HCT116 (cell line): ENCODE measurements around the gene UBTF. TPM values are rescaled to one million over a fixed set of nuclear protein-coding genes. Genes with fewer than 3 reads are reported as not detected.

Experiments
- ATAC-seq: fragments of 200-7000 bp; cut with Tn5 transposase; 2 replicates; pipeline ENCODE4 v1.9.1; 2020; ENCODE audit warnings: mild to moderate bottlenecking, moderate library complexity
- BruUV-seq: library from RNA; stranded (reverse); fragments of 400-500 nt; replicated peaks from 2 replicates; lab custom pipeline; 2021; lab: Mats Ljungman, UMichigan
- CTCF ChIA-PET: fragments of 300-600 bp; sonication (Branson Sonifier 250); formaldehyde crosslinking; loops from one replicate; lab custom pipeline; 2021; ENCODE audit warnings: antibody characterized with exemption; lab: Charles Lee
- POLR2A ChIA-PET: fragments of 300-600, 350-600 bp; sonication (Branson Sonifier 250); formaldehyde crosslinking; loops from one replicate; lab custom pipeline; 2021; ENCODE audit warnings: antibody characterized with exemption; lab: Charles Lee
- RAD21 ChIA-PET, 2 experiments: fragments of 300-600 bp; sonication (Branson Sonifier 250); formaldehyde crosslinking; loops; one replicate each; lab custom pipeline; 2023; ENCODE audit warnings: low total read pairs in 2 of 2; ENCODE audit not compliant: uncharacterized antibody in 2 of 2, unreplicated experiment in 2 of 2, low non-redundant PET in 1 of 2; lab: Charles Lee
- DNase-seq: peaks from one replicate; pipeline ENCODE4 v3.0.0-alpha.2; 2010; ENCODE audit warnings: low read depth, low spot score
- H2AFZ ChIP-seq: fragments of 200-600 bp; shearing (Covaris generic), sonication (generic); 2 replicates; pipeline ENCODE4 v1.6.1; 2017; ENCODE audit warnings: low read depth, mixed run types, mixed read lengths, antibody characterized with exemption, low read length; ENCODE audit not compliant: poor library complexity, severe bottlenecking
- H3K27ac ChIP-seq: 2 replicates; pipeline ENCODE4 v1.5.1; 2012; ENCODE audit warnings: low read depth, low read length
- H3K27me3 ChIP-seq: fragments of 200-600 bp; sonication (generic); 2 replicates; pipeline ENCODE4 v1.6.1; 2016; ENCODE audit warnings: mixed run types, low read length, mixed read lengths; ENCODE audit not compliant: insufficient read depth
- H3K36me3 ChIP-seq, 2 experiments: fragments of 200-500 bp in 1 of 2; fragments of 200-600 bp in 1 of 2; sonication (Bioruptor generic) in 1 of 2; sonication (generic) in 1 of 2; 2 replicates each; pipeline versions ENCODE4 v1.5.1 to v1.6.1; 2014 to 2016; ENCODE audit warnings: low read length in 2 of 2, inconsistent platforms in 1 of 2, mixed read lengths in 1 of 2, mixed run types in 1 of 2; ENCODE audit not compliant: insufficient read depth in 2 of 2, control insufficient read depth in 1 of 2
- H3K4me1 ChIP-seq, 2 experiments: fragments of 200-600 bp in 1 of 2; sonication (generic) in 1 of 2; 2 replicates each; pipeline versions ENCODE4 v1.5.1 to v1.6.1; 2012 to 2017; ENCODE audit warnings: low read length in 2 of 2, inconsistent platforms in 1 of 2, mild to moderate bottlenecking in 1 of 2, mixed read lengths in 1 of 2, mixed run types in 1 of 2, moderate library complexity in 1 of 2; ENCODE audit not compliant: insufficient read depth in 2 of 2, control insufficient read depth in 1 of 2
- H3K4me2 ChIP-seq: fragments of 200-600 bp; sonication (generic); 2 replicates; pipeline ENCODE4 v1.6.1; 2017; ENCODE audit warnings: mixed run types, low read length, mixed read lengths
- H3K4me3 ChIP-seq, 2 experiments: fragments of 200-600 bp in 1 of 2; sonication (generic) in 1 of 2; replicated peaks in 1 of 2; 2 replicates each; pipeline ENCODE4 v1.5.1; 2011 to 2016; ENCODE audit warnings: low read length in 2 of 2, control low read depth in 1 of 2, low read depth in 1 of 2, mild to moderate bottlenecking in 1 of 2, mixed read lengths in 1 of 2, mixed run types in 1 of 2
- H3K79me2 ChIP-seq: fragments of 200-600 bp; sonication (generic); 2 replicates; pipeline ENCODE4 v1.6.1; 2017; ENCODE audit warnings: mild to moderate bottlenecking, mixed run types, low read length, moderate library complexity, mixed read lengths; ENCODE audit not compliant: insufficient read depth
- H3K9ac ChIP-seq: fragments of 200-600 bp; sonication (generic); 2 replicates; pipeline ENCODE4 v1.6.1; 2016; ENCODE audit warnings: low read length, mixed read lengths
- H3K9me2 ChIP-seq: fragments of 200-600 bp; sonication (generic), shearing (Covaris generic); 2 replicates; pipeline ENCODE4 v1.6.1; 2017; ENCODE audit warnings: mixed run types, mild to moderate bottlenecking, moderate library complexity; ENCODE audit not compliant: insufficient read depth
- H3K9me3 ChIP-seq, 2 experiments: fragments of 200-500 bp in 1 of 2; fragments of 200-600 bp in 1 of 2; sonication (Bioruptor generic) in 1 of 2; sonication (generic) in 1 of 2; 2 replicates each; pipeline ENCODE4 v1.6.1; 2014 to 2017; ENCODE audit warnings: low read length in 2 of 2, mixed read lengths in 2 of 2, inconsistent platforms in 1 of 2, low read depth in 1 of 2, mild to moderate bottlenecking in 1 of 2, mixed run types in 1 of 2, moderate library complexity in 1 of 2; ENCODE audit not compliant: control insufficient read depth in 1 of 2, insufficient read depth in 1 of 2
- H4K20me1 ChIP-seq: fragments of 200-600 bp; sonication (generic), shearing (Covaris generic); 2 replicates; pipeline ENCODE4 v1.6.1; 2017; ENCODE audit warnings: mixed run types, mild to moderate bottlenecking, moderate library complexity; ENCODE audit not compliant: insufficient read depth
- CBX3 ChIP-seq: IDR thresholded peaks from 2 replicates; pipeline ENCODE4 v1.6.1; 2012; ENCODE audit warnings: low read depth
- EZH2phosphoT487 ChIP-seq: fragments of 200-600 bp; IDR thresholded peaks from 2 replicates; pipeline ENCODE4 v1.6.1; 2018; ENCODE audit warnings: antibody characterized with exemption, borderline replicate concordance
- FOSL1 ChIP-seq: IDR thresholded peaks from 2 replicates; pipeline ENCODE4 v1.6.1; 2012; ENCODE audit warnings: low read depth
- JUND ChIP-seq: IDR thresholded peaks from 2 replicates; pipeline ENCODE4 v1.6.1; 2012
- MAX ChIP-seq: IDR thresholded peaks from 2 replicates; pipeline ENCODE4 v1.6.1; 2012
- POLR2A ChIP-seq: IDR thresholded peaks from 2 replicates; pipeline ENCODE4 v1.7.0; 2011; ENCODE audit warnings: borderline replicate concordance; ENCODE audit not compliant: insufficient read depth, insufficient read length; ENCODE audit errors: extremely low read depth
- POLR2AphosphoS5 ChIP-seq: IDR thresholded peaks from 2 replicates; pipeline ENCODE4 v1.6.1; 2011; ENCODE audit warnings: mild to moderate bottlenecking, low read depth, low read length, moderate library complexity
- RAD21 ChIP-seq: IDR thresholded peaks from 2 replicates; pipeline ENCODE4 v1.6.1; 2012; ENCODE audit warnings: low read depth, mild to moderate bottlenecking
- SP1 ChIP-seq: IDR thresholded peaks from 2 replicates; pipeline ENCODE4 v1.6.1; 2012; ENCODE audit warnings: low read depth
- SRF ChIP-seq: IDR thresholded peaks from 2 replicates; pipeline ENCODE4 v1.6.1; 2012; ENCODE audit warnings: low read depth
- TCF7L2 ChIP-seq: IDR thresholded peaks from 2 replicates; pipeline ENCODE4 v1.7.0; 2011; ENCODE audit warnings: borderline replicate concordance, inconsistent platforms; ENCODE audit not compliant: insufficient read depth, insufficient read length; ENCODE audit errors: extremely low read depth
- YY1 ChIP-seq: IDR thresholded peaks from 2 replicates; pipeline ENCODE4 v1.6.1; 2011; ENCODE audit warnings: low read length, low read depth, moderate library complexity, mild to moderate bottlenecking; ENCODE audit not compliant: insufficient replicate concordance; ENCODE audit errors: extremely low read depth
- ZNF274 ChIP-seq: fragments of 200-500 bp; sonication (Bioruptor generic); IDR thresholded peaks from 2 replicates; pipeline ENCODE4 v1.6.1; 2014; ENCODE audit warnings: mild to moderate bottlenecking, low read depth, low read length, inconsistent platforms
- intact Hi-C: fragments of 100-400 bp; cut with micrococcal nuclease; formaldehyde crosslinking; loops from 2 replicates; pipeline ENCODE4 v1.10.0; 2022
- total RNA-seq: library from RNA; stranded (reverse); gene quantifications from one replicate; pipeline ENCODE4 v1.2.1, GENCODE V29; 2021; ENCODE audit not compliant: unreplicated experiment
- TF ChIP-seq, protein P1 (sequence below), 3 experiments: fragments of 200-600 bp in 1 of 3; sonication (generic) in 1 of 3; IDR thresholded peaks in 2 of 3; conservative IDR thresholded peaks in 1 of 3; 2 replicates each; pipeline ENCODE4 v1.5.1; 2012 to 2017; ENCODE audit warnings: low read depth in 2 of 3, low read length in 2 of 3, antibody characterized with exemption in 1 of 3, borderline replicate concordance in 1 of 3, control low read depth in 1 of 3, mild to moderate bottlenecking in 1 of 3, mixed read lengths in 1 of 3, mixed run types in 1 of 3, moderate library complexity in 1 of 3; ENCODE audit not compliant: insufficient read depth in 1 of 3
- TF ChIP-seq, protein P2 (sequence below): IDR thresholded peaks from 2 replicates; pipeline ENCODE4 v1.6.1; 2012

UBTF gene
- total RNA-seq, 1 experiment from 2014 or later: 84.3 TPM

DNA sequence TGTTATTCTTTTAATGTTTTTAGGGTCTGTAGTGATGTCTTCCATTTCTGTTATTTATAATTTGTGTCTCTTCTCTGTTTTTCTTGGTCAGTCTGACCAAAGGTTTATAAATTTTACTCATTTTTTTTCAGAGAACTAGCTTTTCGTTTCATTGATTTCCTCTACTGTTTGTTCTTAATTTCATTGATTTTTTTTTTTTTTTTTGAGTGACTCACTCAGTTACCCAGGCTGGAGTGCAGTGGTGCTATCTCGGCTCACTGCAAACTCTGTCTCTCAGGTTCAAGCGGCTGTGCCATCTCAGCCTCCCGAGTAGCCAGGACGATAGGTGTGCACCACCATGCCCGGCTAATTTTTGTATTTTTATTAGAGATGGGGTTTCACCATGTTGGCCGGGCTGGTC lies 12.6 kb upstream of the UBTF start (continued):
- TF ChIP-seq MAX: no peak
- TF ChIP-seq TCF7L2: no peak
- TF ChIP-seq RAD21: no peak
- no peak for TF ChIP-seq SP1
- TF ChIP-seq EZH2phosphoT487: no peak
- no peak for TF ChIP-seq SRF
- no peak for TF ChIP-seq YY1
- TF ChIP-seq, protein P1, sequence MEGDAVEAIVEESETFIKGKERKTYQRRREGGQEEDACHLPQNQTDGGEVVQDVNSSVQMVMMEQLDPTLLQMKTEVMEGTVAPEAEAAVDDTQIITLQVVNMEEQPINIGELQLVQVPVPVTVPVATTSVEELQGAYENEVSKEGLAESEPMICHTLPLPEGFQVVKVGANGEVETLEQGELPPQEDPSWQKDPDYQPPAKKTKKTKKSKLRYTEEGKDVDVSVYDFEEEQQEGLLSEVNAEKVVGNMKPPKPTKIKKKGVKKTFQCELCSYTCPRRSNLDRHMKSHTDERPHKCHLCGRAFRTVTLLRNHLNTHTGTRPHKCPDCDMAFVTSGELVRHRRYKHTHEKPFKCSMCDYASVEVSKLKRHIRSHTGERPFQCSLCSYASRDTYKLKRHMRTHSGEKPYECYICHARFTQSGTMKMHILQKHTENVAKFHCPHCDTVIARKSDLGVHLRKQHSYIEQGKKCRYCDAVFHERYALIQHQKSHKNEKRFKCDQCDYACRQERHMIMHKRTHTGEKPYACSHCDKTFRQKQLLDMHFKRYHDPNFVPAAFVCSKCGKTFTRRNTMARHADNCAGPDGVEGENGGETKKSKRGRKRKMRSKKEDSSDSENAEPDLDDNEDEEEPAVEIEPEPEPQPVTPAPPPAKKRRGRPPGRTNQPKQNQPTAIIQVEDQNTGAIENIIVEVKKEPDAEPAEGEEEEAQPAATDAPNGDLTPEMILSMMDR (IDR thresholded peaks at IDR 0.05 in 2 of 3, conservative IDR thresholded peaks at IDR 0.05 in 1 of 3; ENCODE audit: borderline replicate concordance in 1 of 3, insufficient read depth in 1 of 3, low read depth in 2 of 3, low read length in 2 of 3): no peak
- TF ChIP-seq, protein P2, sequence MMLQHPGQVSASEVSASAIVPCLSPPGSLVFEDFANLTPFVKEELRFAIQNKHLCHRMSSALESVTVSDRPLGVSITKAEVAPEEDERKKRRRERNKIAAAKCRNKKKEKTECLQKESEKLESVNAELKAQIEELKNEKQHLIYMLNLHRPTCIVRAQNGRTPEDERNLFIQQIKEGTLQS: no peak
- TF ChIP-seq POLR2AphosphoS5: no peak
- TF ChIP-seq JUND: no peak

- no peak for ATAC-seq
- H3K79me2 ChIP-seq: no peaks in the 10 kb centered on the region
- ChIA-PET POLR2A (interaction anchor here (1.0 kb wide), 1 partner anchor 8 kb away, joined by 5 read pairs; no protein-coding TSS in a partner anchor), CTCF (no interaction called here), RAD21 (no interaction called here)
- intact Hi-C loops: no loop called here
- TF ChIP-seq SRF (no peak), ZNF274 (no peak), FOSL1 (no peak), POLR2A (no peak), CBX3 (no peak), JUND (no peak), YY1 (no peak)
- TF ChIP-seq, protein P2: no peak
- TF ChIP-seq, protein P1 (IDR thresholded peaks at IDR 0.05 in 2 of 3, conservative IDR thresholded peaks at IDR 0.05 in 1 of 3; ENCODE audit: borderline replicate concordance in 1 of 3, insufficient read depth in 1 of 3, low read depth in 2 of 3, low read length in 2 of 3): no peak
- no peaks in the 10 kb centered on the region for H3K36me3 ChIP-seq
- no peak overlapping the region for H2AFZ ChIP-seq
- H3K9ac ChIP-seq: no peak overlapping the region
- H3K4me3 ChIP-seq: no peak overlapping the region
- DNase-seq: no peak
- H3K9me3 ChIP-seq: no peaks in the 10 kb centered on the region
- no peaks in the 10 kb centered on the region for H3K27me3 ChIP-seq
- no peak overlapping the region for H3K27ac ChIP-seq
- H3K9me2 ChIP-seq: no peaks in the 10 kb centered on the region
- no peaks in the 10 kb centered on the region for H4K20me1 ChIP-seq
- BruUV-seq: no TSS peak
- peaks cover 11 to 17% of the 10 kb centered on the region in 2 experiments for H3K4me1 ChIP-seq
- no peak overlapping the region for H3K4me2 ChIP-seq
Measured at GRCh38 chr17:44230140-44230539, 10.7 kb upstream of the UBTF start.
